ENCODE measurements around the gene PLEKHA5. TPM values are rescaled to one million over a fixed set of nuclear protein-coding genes. Genes with fewer than 3 reads are reported as not detected.

Gene PLEKHA5
- polyA plus RNA-seq, 3 donors = 0.35 to 0.79 (median 0.41) TPM

DNA sequence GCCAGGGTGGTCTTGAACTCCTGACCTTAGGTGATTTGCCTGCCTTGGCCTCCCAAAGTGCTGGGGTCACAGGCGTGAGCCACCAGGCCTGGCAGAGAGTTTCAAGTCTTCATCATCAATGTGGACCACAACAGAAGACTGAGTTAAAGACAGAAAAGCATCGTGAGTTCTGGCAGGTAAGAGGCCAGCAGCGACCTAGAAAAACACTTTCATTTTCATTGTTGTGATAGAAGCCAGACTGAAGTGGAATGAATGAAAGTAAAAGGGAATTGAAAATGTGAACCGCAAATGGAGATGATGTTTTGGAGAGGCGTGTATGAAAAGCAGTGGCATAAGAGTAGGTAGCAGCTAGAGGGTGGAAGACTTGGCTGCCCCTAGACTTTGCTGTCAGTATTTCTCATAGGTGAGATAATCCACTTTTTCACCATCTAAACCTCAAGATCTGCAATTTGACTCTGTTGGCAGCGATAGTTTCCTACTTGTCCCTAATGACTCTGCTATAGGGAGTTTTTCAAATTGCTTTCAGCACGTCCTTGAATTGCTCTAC lies 47.1 kb upstream of the PLEKHA5 start:
- Mint-ChIP-seq H3K27ac (no peak overlapping the region), H3K4me1 (no peaks in the 10 kb centered on the region), H3K4me3 (no peak overlapping the region), H3K36me3 (no peaks in the 10 kb centered on the region), H3K9me3 (peaks cover 0 to 26% (median 2%) of the 10 kb centered on the region in 7 donors), H3K27me3 (ENCODE audit: low read depth in 3 of 3) (no peaks in the 10 kb centered on the region)
- H3K9ac ChIP-seq (ENCODE audit: insufficient read depth, low read length, poor library complexity, severe bottlenecking) = no peak overlapping the region
- H3K36me3 ChIP-seq (replicated peaks in 1 of 2; ENCODE audit: control insufficient read depth in 1 of 2, insufficient read depth in 2 of 2, low read length in 2 of 2) = no peaks in the 10 kb centered on the region
- no peak overlapping the region for H2AFZ ChIP-seq (ENCODE audit: insufficient read depth, low read depth, low read length, poor library complexity, severe bottlenecking)
- no peaks in the 10 kb centered on the region for H3K79me2 ChIP-seq (ENCODE audit: insufficient read depth, low read length)
- intact Hi-C loops (cut with micrococcal nuclease) = no loop called here
- H3K27ac ChIP-seq (ENCODE audit: low read depth in 1 of 2, low read length in 2 of 2) = no peak overlapping the region
- H4K20me1 ChIP-seq (ENCODE audit: insufficient read depth, low read length) = no peaks in the 10 kb centered on the region
- H3K4me3 ChIP-seq (replicated peaks in 1 of 3; ENCODE audit: low read depth in 2 of 3, low read length in 3 of 3) = no peak overlapping the region
- no peak for DNase-seq
- no peaks in the 10 kb centered on the region for H3K4me1 ChIP-seq (ENCODE audit: control insufficient read depth in 1 of 2, insufficient read depth in 2 of 2, low read length in 2 of 2)
- H3K9me3 ChIP-seq (replicated peaks in 1 of 2; ENCODE audit: control insufficient read depth in 1 of 2, insufficient read depth in 1 of 2, low read length in 2 of 2) = peaks cover 0 to 4% of the 10 kb centered on the region in 2 donors
- no peak overlapping the region for H3K4me2 ChIP-seq (replicated peaks; ENCODE audit: extremely low read depth, low read length, poor library complexity, severe bottlenecking)
- TF ChIP-seq, protein P1, sequence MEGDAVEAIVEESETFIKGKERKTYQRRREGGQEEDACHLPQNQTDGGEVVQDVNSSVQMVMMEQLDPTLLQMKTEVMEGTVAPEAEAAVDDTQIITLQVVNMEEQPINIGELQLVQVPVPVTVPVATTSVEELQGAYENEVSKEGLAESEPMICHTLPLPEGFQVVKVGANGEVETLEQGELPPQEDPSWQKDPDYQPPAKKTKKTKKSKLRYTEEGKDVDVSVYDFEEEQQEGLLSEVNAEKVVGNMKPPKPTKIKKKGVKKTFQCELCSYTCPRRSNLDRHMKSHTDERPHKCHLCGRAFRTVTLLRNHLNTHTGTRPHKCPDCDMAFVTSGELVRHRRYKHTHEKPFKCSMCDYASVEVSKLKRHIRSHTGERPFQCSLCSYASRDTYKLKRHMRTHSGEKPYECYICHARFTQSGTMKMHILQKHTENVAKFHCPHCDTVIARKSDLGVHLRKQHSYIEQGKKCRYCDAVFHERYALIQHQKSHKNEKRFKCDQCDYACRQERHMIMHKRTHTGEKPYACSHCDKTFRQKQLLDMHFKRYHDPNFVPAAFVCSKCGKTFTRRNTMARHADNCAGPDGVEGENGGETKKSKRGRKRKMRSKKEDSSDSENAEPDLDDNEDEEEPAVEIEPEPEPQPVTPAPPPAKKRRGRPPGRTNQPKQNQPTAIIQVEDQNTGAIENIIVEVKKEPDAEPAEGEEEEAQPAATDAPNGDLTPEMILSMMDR (IDR thresholded peaks at IDR 0.05) = no peak
- no peaks in the 10 kb centered on the region for H3K27me3 ChIP-seq (ENCODE audit: control insufficient read depth in 2 of 2, insufficient read depth in 2 of 2, low read length in 2 of 2)
- 100% methylated on average over 4 of the region's 7 CpGs for WGBS (ENCODE audit: insufficient coverage)

DNA sequence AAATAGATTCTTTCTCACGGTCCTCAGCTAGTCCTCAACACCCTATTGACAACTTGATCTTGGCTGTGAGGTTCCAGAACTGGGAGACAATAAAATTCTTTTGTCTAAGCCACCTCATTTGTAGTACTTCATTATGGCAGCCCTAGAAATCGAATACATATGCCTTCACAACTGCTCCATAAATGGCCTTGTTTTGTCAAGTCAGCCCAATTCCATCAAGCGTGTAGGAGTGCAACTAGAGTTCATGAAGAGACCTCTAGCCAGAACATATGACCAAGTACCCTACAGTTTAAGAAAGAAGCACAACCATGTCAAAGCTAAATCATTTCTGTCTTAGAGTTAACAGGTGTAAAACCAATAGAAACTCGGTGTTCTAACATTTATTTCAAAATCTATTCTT lies 45.0 kb upstream of the PLEKHA5 start:
- H3K9ac ChIP-seq (ENCODE audit: insufficient read depth, low read length, poor library complexity, severe bottlenecking) = no peak overlapping the region
- H3K9me3 Mint-ChIP-seq = peaks cover 0 to 21% (median 2%) of the 10 kb centered on the region in 7 donors
- H4K20me1 ChIP-seq (ENCODE audit: insufficient read depth, low read length) = no peaks in the 10 kb centered on the region
- H3K27me3 Mint-ChIP-seq (ENCODE audit: low read depth in 3 of 3) = no peaks in the 10 kb centered on the region
- H3K36me3 Mint-ChIP-seq = no peaks in the 10 kb centered on the region
- H2AFZ ChIP-seq (ENCODE audit: insufficient read depth, low read depth, low read length, poor library complexity, severe bottlenecking) = no peak overlapping the region
- H3K9me3 ChIP-seq (replicated peaks in 1 of 2; ENCODE audit: control insufficient read depth in 1 of 2, insufficient read depth in 1 of 2, low read length in 2 of 2) = peaks cover 0 to 4% of the 10 kb centered on the region in 2 donors
- H3K4me1 ChIP-seq (ENCODE audit: control insufficient read depth in 1 of 2, insufficient read depth in 2 of 2, low read length in 2 of 2) = no peaks in the 10 kb centered on the region
- TF ChIP-seq, protein P1 (IDR thresholded peaks at IDR 0.05) = no peak
- H3K36me3 ChIP-seq (replicated peaks in 1 of 2; ENCODE audit: control insufficient read depth in 1 of 2, insufficient read depth in 2 of 2, low read length in 2 of 2) = no peaks in the 10 kb centered on the region
- no peak overlapping the region for H3K4me3 ChIP-seq (replicated peaks in 1 of 3; ENCODE audit: low read depth in 2 of 3, low read length in 3 of 3)
- H3K4me3 Mint-ChIP-seq = no peak overlapping the region
- no peak overlapping the region for H3K27ac Mint-ChIP-seq
- H3K27ac ChIP-seq (ENCODE audit: low read depth in 1 of 2, low read length in 2 of 2) = no peak overlapping the region
- H3K4me1 Mint-ChIP-seq = no peaks in the 10 kb centered on the region
- H3K4me2 ChIP-seq (replicated peaks; ENCODE audit: extremely low read depth, low read length, poor library complexity, severe bottlenecking) = no peak overlapping the region
- H3K79me2 ChIP-seq (ENCODE audit: insufficient read depth, low read length) = no peaks in the 10 kb centered on the region
- DNase-seq = no peak
- intact Hi-C loops (cut with micrococcal nuclease) = no loop called here
- no peaks in the 10 kb centered on the region for H3K27me3 ChIP-seq (ENCODE audit: control insufficient read depth in 2 of 2, insufficient read depth in 2 of 2, low read length in 2 of 2)
- WGBS (ENCODE audit: insufficient coverage) = 100% methylated on average over 2 of the region's 4 CpGs
